GM12874 (cell line): ENCODE data around the gene RAD23B.

ENCODE experiments used
- TF ChIP-seq, protein P1 (sequence below): IDR thresholded peaks from 2 replicates; pipeline ENCODE4 v1.5.1; 2011; ENCODE audit warnings: low read depth, mild to moderate bottlenecking, control low read depth, low read length, moderate library complexity; ENCODE audit not compliant: insufficient read depth

RAD23B gene

DNA sequence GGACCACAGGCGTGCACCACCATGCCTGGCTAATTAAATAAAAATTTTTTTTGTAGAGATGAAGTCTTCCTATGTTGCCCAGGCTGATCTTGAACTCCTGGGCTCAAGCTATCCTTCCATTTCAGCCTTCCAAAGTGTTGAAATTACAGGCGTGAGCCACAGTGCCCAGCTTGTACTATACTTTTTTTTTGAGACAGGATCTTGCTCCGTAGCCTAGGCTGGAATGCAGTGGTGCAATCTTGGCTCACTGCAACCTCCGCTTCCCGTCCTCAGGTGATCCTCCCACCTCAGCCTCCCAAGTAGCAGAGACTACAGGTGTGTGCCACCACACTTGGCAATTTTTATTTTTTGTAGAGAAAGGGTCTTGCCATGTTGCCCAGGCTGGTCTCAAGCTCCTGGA is 5.3 kb upstream of the RAD23B start:
- TF ChIP-seq, protein P1, sequence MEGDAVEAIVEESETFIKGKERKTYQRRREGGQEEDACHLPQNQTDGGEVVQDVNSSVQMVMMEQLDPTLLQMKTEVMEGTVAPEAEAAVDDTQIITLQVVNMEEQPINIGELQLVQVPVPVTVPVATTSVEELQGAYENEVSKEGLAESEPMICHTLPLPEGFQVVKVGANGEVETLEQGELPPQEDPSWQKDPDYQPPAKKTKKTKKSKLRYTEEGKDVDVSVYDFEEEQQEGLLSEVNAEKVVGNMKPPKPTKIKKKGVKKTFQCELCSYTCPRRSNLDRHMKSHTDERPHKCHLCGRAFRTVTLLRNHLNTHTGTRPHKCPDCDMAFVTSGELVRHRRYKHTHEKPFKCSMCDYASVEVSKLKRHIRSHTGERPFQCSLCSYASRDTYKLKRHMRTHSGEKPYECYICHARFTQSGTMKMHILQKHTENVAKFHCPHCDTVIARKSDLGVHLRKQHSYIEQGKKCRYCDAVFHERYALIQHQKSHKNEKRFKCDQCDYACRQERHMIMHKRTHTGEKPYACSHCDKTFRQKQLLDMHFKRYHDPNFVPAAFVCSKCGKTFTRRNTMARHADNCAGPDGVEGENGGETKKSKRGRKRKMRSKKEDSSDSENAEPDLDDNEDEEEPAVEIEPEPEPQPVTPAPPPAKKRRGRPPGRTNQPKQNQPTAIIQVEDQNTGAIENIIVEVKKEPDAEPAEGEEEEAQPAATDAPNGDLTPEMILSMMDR = no peak

DNA sequence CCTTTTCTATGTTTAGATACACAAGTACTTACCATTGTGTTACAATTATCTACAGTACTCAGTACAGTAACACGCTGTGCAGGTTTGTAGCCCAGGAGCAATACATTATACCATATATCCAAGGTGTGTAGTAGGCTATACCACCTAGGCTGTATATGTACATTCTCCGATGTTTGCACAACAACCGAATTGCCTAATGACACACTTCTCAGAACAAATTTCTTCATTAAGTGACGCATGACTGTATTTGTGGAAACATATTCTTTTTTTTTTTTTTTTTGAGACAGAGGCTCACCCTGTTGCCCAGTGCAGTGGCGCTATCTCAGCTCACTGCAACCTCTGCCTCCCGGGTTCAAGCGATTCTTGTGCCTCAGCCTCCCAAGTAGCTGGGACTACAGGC is 4.0 kb upstream of the RAD23B start:
- TF ChIP-seq, protein P1 = no peak

DNA sequence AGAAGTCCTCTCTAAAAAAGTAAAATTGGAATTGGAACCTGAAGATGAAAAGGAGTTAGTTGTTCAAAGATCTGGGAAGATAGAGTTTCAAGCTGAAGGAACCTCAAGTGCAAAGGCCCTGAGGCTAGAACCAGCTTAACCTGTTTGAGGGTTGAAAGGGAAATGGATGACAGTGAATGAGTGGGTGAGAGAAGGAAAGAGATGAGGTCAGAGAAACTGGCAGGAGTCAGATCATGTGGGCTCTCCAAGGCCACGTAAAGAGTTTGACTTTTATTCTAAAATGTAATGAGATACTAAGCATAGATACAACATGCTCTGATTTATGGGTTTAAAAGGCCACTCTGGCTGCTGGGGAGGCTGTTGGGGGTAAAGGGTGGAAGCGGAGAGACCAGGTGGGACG is 2.5 kb upstream of the RAD23B start:
- TF ChIP-seq, protein P1 = no peak

DNA sequence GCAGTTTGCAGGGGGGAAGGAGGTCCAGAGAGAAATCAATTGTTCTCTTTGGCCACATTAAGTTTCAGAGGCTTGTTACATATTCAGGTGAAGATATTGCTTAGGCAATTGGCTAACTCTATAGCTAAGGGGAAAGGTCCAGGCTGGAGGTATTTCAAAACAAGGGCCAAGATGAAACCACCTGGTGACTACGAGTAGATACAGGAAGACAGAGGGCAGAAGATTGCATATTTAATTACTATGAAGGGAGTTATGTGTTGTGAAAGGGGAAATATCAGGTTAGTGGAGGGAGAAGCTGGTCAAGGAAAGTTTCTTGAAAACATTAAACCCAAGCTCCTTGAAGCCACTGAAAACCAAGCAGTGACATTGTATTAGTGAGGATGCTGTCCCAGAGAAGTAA is 1.9 kb upstream of the RAD23B start:
- TF ChIP-seq, protein P1 = no peak

DNA sequence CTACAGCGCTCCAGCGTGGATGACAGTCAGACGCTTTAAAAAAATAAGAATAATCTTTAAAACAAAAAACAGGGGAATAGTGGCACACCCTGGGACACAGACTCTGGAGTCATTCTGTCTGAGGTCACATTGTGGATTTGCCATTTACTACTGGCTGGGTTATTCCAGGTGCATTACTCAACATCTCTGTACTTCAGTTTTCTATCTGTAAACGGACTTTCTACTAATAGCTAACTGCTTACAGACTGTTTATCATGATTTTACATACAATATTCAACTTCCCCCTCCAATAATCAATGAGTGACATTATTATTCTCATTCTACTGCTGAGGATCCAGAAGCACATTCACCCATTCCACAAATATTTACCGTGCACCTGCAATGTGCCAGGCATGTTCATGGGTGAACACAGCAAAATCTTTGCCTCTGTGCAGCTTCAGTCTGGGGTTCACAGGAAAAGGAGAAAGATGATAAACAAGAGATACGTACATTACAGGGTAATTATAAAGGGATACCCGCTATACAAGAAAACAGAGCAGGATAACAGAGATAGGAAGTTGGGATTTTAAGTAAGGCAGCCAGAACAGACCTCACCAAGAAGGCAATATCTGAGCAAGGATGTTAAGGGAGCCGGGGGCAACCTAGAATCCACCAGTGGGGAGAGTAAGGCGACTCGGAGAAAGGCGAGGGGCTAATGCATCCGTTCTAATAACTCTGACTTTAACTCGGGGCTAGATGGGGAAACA is 984 bp upstream of the RAD23B start:
- TF ChIP-seq, protein P1 = no peak

DNA sequence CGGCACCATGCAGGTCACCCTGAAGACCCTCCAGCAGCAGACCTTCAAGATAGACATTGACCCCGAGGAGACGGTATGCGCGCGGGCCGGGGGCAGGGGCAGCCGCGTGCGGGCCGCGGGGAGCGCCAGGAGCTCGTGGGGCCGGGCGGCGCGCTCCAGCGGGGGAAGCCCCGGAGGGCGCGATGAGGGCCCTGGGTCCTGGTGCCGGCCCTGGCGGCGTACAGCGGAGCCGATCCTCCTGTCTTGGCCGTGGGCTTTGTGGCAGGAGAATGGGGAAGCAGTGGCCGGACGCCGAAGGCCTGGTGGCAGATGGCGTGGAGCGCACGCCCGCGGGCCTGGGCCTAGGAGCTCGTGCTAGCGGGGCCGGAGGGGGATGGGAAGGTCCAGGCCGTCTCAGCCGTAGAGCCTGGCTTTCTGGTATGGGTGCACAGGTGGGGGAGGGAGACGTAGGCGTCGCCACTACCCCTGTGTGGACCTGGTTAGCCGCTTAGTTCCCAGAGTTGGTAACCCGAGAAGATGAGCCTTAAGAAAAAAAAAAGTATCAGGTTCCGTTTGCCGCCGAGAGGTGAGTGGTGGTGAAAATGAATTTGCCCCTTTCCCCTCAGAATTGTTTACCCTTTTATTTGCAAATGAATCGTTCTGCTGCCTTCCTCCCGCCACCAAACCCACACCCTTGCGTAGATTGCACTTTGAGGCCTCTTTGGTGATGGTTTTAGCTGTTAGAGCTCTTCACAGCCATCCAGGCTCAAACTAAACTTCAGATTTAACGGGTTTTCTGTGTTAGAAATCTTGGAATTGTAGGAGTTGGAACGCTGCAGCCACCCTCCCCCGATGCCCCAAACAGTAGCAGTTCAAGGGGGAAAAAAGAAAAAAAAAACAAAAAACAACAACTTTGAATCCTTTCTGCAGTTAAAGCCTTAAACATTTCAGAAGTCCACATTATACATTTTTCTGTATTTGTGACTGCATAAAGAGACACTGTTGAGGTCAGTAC is 841 bp downstream of the RAD23B start:
- TF ChIP-seq, protein P1 = no peak

DNA sequence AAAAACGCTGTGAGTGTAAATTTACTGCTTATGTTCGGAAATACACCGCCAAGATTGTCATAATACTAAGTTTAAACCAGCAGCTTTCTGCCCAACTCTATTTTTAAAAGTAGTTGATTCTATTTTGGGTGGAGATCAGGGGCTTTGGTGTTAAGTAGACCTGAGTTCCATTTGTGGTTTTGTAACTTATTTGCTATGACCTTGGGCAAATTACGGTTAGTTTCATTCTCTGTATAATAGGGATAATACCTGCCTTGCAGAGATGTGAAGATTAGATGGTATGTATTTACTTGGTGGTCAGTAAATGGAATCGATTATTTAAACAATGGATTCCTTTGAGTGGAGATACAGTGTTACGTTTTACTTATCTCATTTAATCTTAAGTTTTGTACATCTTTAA is 1.6 kb downstream of the RAD23B start:
- TF ChIP-seq, protein P1 = no peak
